NCI-H526 (cell line): ENCODE data around the gene ZNF593.

Experiments used
- DNase-seq, 2 experiments: peaks; one replicate each; lab custom pipeline; 2025; lab: John Stamatoyannopoulos, UW

Gene ZNF593

GRCh38 chr1:26169198-26169554 is 532 bp upstream of the ZNF593 start:
- DNase-seq = no peak

GRCh38 chr1:26170472-26170821 is 739 bp downstream of the ZNF593 start:
- DNase-seq = no peak

GRCh38 chr1:26171084-26172072 is 1.7 kb downstream of the ZNF593 start, which contains the start of gene ZNF593OS:
Gene ZNF593OS (minus strand): TSS chr1:26171832. CDS start chr1:26171661, 171 bp downstream.
- DNase-seq = no peak

- DNase-seq = no peak
These were observed 5.6 kb downstream of the ZNF593 start for GRCh38 chr1:26175346-26175745.

GRCh38 chr1:26177182-26177684 is 7.5 kb downstream of the ZNF593 start, which contains the start of gene CNKSR1:
Gene CNKSR1 (plus strand): TSS chr1:26177491. CDS start chr1:26177548, 57 bp downstream.
- DNase-seq = peak; percentile 50 to 77

GRCh38 chr1:26180010-26180506 is 10.3 kb downstream of the ZNF593 start:
- no peak for DNase-seq

GRCh38 chr1:26181586-26182382 is 12.1 kb downstream of the ZNF593 start:
- DNase-seq = no peak

- no peak for DNase-seq
These were observed 12.6 kb downstream of the ZNF593 start for GRCh38 chr1:26182383-26182696.

- no peak for DNase-seq
These were observed 14.4 kb downstream of the ZNF593 start for GRCh38 chr1:26184086-26184485.

GRCh38 chr1:26184883-26185282 is 15.2 kb downstream of the ZNF593 start:
- DNase-seq = no peak

- DNase-seq = no peak
These were observed 18.2 kb downstream of the ZNF593 start for GRCh38 chr1:26187882-26188281.

GRCh38 chr1:26188477-26188876 is 18.8 kb downstream of the ZNF593 start:
- no peak for DNase-seq

- no peak for DNase-seq
These were observed 19.6 kb downstream of the ZNF593 start for GRCh38 chr1:26189331-26189730.

- DNase-seq = no peak
These were observed 20.1 kb downstream of the ZNF593 start for GRCh38 chr1:26189751-26190275.

GRCh38 chr1:26190373-26190987 is 20.8 kb downstream of the ZNF593 start, which contains the start of gene CATSPER4:
Gene CATSPER4 (plus strand): TSS chr1:26190602. CDS start chr1:26190628, 26 bp downstream.
- DNase-seq = peak in 1 of 2 experiments; percentile 64

GRCh38 chr1:26191739-26192138 is 22.0 kb downstream of the ZNF593 start:
- DNase-seq = no peak

- DNase-seq = no peak
These were observed 26.1 kb downstream of the ZNF593 start for GRCh38 chr1:26195805-26196204.

GRCh38 chr1:26197301-26197700 is 27.6 kb downstream of the ZNF593 start:
- DNase-seq = no peak

GRCh38 chr1:26197813-26198212 is 28.1 kb downstream of the ZNF593 start:
- DNase-seq = peak in 1 of 2 experiments; percentile 37

GRCh38 chr1:26200413-26200812 is 30.7 kb downstream of the ZNF593 start:
- no peak for DNase-seq

- DNase-seq = no peak
These were observed 34.1 kb downstream of the ZNF593 start for GRCh38 chr1:26203642-26204318.
